ENCODE results near the gene MOG.
"Not testable (repeated sequence)": the region's sequence is repeated elsewhere in the genome, so short reads cannot be mapped to it uniquely, and the experiment has no call there.

The MOG gene

DNA sequence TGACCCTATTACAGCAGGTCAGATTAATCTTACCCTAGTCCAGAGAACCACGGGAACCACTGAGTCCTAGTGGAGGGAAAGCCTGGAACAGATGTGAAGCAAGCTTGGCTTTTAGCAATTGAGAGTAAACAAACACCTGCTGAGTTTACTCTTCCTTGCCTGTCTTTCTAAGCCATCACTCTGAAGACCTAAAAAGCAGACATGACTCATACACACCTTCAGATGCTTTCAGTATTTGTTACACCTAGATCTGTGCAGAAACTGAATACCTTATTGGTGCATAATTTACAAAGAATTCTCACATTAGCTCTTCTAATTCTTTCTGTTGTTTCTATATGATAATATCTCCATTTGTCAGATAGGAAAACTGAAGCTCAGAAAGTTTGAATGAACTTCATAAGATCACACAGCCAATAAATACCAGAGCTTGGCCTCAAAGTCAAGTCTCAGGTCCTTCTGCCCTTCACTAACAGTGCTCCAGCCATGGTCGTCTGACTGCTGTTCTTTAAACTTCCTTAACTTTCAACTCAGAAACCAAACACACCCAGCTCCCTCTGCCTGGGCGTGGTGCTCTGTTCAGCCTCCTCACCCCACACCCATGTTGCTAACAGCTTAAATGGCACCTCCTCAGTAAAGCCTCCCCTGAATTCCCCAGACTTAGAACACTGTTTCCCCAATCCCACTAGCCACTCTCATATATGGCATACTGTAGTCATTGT lies 15.3 kb upstream of the MOG start:
- no peak for FAIRE-seq

DNA sequence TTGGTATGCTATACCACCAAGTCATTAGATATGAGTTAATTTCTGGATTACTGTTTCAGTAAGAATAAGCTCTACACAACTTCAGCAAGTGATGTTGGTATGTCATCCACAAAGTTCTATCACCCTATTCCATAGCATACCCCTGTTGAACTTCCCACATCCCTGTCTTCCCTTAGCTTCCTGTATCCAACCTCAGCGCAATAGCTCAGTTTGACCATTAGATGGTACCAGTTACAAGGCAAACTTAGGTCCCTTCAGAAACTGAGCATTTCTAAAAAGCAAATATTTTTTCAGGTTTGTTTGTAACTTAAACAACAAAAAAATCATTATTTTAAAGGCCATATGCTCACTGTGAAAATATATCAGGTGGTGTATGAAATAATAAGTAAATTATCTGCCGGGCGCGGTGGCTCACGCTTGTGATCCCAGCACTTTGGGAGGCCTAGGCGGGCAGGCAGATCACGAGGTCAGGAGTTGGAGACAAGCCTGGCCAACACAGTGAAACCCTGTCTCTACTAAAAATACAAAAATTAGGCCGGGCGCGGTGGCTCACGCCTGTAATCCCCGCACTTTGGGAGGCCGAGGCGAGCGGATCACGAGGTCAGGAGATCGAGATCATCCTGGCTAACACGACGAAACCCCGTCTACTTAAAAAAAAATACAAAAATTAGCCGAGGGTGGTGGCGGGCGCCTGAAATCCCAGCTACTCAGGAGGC lies 8.8 kb upstream of the MOG start:
- no peak for FAIRE-seq

- peak; percentile 96 for FAIRE-seq
Observed at GRCh38 chr6:29649701-29650673, 6.9 kb upstream of the MOG start.

DNA sequence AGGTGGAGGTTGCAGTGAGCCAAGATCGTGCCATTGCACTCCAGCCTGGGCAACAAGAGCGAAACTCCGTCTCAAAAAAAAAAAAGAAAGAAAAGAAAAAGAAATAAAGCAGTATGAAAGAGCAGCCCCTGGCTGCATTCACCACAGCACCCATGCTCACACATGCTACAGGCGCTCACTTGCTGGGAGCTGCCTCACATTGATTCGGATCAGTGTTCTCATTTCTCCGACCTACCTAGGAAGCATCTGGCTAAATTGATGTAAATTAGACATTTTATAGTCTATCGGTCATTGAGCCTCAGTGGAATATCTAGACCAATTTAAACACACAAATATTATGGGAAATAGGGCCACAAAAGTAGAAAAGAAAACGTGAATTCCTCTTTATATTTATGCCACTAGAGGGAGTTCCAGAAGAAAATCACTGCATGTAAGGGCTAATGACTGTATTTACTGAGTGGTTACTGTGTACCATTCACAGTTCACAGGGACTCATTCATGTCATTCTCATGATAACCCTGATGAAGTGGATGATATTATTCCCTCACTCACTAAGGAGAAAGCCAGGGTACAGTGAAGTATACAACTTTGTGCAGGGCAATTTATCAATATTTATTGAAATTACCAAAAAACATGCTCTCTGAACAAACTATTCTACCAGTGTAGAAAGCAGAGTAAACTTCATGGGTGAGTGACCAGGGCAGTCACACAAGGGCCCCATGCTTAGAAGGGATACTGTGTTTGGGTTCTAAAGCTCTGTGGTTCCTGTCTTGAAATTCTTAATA lies 5.3 kb upstream of the MOG start:
- no peak for FAIRE-seq

GRCh38 chr6:29652198-29652584 lies 4.7 kb upstream of the MOG start:
- no peak for FAIRE-seq

DNA sequence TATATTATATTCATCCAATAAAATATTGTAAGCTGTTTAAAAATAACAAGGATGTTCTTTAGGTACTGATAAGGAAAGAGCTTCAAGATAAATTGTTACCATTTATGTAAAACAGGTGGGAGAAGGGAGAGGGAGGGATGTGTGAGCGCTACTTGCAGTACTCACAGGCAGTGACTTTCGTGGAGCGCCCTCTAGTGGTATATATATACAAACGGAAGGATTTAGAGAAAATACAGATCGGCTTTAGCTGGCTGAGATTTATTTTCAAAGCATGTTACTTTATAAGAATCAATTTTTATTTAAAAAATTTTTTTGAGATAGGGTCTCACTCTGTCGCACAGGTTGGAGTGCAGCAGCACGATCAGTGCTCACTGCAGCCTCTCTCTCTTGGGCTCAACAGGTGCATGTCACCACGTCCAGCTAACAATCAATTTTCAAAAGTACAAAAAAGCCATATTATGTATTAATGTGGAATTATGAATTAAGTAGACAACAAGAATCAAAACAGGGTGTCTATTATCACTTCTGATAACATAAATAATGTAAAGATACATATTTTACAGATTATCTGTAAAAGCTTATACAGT lies 3.3 kb upstream of the MOG start:
- no peak for FAIRE-seq

DNA sequence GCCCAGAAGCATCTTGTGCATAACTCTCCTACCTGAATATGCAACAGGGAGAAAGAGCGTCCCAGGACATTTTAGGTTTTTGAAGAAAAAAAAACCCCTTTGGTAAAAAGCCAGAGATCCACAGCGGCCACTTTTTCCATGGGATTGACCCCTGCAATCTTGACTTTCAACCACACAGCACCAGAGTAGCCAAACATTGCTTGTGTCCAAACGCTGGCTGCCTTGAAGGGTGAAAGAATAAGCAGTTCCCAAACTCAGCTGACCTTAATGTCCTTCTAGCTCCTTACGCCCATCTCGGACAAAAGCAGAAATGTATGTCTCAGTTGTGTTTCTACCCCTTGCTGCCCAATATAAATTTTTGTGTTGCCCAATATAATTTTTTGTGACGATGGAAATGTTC lies 1.2 kb upstream of the MOG start:
- FAIRE-seq = no peak

DNA sequence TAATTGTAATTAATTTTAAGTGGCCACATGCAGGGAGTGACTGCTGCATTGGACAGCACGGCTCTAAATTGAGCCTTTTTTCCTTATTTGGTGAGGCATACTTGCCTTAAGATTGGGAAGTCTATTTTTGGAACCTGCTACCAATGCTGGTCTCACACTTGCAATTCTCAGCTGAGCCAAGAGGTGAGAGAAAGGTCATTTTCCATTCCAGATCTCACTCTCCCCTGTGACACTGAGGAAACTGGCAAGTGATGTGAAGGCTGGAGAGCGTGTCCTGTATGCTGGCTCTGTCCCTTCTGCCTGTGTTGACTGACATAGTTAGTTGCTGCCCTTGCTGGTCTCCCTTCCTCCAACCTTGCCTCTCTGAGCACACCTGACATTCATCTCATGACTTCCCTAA lies 735 bp upstream of the MOG start:
- no peak for FAIRE-seq

DNA sequence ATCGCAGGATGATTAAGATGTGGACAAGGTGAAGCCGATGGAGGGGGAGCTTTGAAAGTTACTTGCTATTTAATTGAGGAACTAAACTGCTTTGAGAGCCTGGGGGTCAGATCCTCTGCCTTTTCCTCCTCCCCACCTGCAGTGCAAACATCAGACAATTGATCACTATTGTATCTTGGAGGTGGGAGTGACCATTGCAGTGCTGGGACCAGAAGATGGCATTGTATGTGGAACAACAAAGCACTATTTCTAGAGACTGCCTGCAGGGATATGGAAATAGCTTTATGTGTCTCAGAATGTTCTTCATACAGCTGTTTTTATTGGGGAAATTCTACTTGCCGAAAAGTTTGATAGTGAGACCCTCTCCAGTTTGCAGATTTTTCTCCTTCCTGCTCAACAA lies 4.2 kb downstream of the MOG start:
- no peak for FAIRE-seq

DNA sequence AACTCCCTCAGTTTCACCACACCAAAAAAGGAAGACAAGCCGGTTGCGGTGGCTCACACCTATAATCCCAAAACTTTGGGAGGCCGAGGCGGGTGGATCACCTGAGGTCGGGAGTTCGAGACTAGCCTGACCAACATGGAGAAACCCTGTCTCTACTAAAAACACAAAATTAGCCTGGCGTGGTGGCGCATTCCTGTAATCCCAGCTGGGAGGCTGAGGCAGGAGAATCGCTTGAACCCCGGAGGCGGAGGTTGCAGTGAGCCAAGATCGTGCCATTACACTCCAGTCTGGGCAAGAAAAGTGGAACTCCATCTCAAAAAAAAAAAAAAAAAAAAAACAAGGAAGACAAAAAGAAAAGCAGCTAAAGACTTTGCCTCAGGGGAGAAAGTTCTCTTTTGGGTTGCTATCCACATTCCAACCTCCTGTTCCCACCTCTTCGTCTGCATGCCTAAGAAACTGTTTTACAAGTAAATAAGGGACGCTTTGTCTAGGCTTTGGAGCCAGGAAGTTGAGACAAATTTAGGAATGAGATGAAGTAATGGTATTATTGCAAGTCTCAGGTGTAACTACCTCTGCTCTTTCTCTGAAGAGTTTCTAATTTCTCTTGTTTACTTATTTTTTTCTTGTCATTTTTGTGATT lies 4.7 kb downstream of the MOG start:
- not testable (repeated sequence) for FAIRE-seq

DNA sequence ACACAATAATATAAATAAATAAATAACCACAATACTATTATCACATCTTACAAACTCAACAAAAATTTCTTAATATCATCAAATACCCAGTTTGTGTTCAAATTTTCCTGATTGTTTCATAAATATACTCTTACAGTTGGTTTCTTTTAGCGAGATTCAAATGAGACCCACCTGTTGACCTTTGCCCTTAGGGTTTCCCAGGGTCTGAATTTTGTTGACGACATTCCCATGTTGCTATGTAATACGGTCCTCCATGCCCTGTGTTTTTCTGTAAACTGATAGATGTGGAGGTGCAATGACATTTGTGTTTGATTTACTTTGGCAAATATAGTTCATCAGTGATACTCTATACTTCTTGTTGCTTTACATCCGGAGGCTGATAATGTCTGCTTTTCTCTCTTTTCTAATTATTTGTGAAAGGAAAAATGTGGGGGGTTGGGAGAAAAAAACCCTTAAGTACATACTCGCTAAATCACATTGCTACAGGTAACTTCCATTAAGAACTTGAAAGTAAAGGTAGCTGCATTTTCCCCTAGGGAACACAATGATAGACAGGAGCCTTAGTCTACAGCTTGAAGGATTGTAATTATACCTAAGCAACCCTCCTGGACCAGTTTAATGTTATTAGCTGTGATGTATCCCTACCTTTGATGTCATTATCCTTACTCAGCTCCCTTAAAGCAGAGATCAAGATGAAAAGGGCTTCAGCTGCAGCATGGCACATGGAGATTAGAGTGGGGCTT lies 6.6 kb downstream of the MOG start:
- no peak for FAIRE-seq

DNA sequence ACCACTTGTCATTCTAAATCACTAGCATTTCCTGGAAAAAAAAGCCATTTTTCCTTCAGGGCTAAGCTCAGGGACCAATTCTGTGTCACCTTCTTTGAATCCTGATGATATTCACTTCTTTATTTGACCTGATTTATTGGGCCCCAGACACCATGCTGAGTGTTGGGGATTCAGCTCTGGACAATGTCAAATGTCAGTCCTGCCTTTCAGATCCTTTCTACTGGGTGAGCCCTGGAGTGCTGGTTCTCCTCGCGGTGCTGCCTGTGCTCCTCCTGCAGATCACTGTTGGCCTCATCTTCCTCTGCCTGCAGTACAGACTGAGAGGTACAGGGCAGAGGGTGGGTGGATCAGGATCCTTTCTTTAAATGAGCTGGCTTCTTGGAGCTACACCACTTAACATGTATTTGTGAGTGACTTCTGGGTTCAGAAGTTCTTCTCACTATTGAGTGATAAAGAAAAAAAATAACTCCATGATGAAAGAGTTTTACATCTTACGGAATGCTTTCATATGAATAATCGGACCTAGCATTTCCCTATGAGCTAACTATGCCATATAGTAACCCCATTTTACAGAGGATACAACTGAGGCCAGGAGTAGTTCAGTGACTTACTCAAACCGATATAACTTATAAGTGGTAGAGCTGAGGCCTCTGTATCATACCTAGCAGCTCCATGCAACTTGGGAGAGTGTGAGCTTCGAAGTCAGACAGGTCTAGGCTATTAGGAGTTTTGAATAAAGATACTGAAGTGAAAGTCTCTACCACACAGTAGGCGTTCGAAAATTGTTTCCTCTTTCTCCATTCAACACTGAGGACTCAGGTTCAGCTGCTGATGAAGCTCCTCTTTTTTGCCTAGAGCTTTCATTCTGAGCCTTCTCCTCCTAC lies 9.3 kb downstream of the MOG start:
- FAIRE-seq = no peak

- no peak for FAIRE-seq
Observed at GRCh38 chr6:29666826-29667130, 9.9 kb downstream of the MOG start.

DNA sequence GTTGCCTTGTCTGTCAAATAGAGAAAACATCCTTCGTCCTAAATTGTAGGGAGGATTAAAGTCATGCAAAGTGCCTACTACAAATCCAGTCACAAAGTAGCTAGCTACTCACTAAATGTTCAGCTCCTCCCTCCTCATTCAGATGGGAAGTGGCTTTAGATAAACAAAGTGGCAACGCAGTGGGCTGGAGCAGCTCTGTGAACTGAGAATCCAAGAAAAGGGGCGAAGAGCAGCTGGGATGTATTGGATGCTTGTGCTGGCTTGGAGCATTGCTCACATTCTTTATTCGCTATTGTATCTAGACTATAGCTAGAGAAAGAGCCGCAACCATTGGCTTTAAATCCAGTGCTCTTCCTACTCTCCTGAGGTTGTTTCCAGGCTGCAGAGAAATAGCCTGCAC lies 10.3 kb downstream of the MOG start:
- FAIRE-seq = no peak

- FAIRE-seq = no peak
Observed at GRCh38 chr6:29671026-29671425, 14.1 kb downstream of the MOG start.

DNA sequence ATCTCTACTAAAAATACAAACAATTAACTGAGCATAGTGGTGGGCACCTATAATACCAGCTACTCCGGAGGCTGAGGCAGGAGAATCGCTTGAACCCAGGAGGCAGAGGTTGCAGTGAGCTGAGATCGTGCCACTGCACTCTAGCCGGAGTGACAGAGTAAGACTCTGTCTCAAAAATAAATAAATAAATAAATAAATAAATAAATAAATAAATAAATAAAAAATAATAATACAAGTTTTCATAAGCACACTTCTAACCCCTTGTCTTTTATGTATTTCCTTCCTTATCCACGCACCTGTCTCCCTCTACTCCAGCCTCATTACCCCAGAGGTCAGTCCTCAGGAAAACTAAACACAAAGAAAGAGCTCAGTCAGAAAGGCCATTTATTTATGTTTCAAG lies 15.2 kb downstream of the MOG start:
- FAIRE-seq = not testable (repeated sequence)

DNA sequence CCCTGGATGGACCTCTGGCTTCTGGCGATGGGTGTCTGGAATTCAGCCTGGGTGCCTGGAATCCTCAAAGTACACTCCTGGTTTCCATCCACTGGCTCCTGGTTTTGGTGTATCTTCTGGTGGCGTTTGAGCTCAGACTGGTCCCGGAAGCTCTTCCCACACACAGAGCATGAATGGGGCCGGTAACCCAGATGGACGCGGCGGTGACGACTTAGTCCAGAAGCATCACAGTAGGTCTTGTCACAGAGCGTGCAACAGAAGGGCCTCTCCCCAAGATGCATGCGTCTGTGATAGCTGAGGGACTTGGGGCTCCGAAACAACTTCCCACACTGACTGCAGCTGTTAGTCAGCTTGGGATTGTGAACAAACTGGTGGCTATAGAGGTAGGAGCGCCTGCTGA lies 16.3 kb downstream of the MOG start:
- no peak for FAIRE-seq

DNA sequence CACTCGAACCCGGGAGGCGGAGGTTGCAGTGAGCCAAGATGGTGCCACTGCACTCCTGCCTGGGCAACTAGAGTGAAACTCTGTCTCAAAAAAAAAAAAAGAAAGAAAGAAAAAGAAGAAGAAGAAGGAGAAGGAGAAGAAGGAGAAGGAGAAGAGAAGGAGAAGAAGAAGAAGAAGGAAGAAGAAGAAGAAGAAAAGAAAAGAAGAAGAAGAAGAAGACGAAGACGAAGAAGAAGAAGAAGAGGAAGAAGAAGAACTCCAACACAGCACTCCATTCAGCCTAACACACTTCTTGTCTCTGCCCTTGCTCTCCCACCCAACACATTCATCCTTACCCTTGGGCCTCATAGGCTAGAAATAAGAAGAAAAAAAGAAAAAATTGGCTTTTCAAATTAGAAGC lies 17.1 kb downstream of the MOG start:
- FAIRE-seq = no peak

DNA sequence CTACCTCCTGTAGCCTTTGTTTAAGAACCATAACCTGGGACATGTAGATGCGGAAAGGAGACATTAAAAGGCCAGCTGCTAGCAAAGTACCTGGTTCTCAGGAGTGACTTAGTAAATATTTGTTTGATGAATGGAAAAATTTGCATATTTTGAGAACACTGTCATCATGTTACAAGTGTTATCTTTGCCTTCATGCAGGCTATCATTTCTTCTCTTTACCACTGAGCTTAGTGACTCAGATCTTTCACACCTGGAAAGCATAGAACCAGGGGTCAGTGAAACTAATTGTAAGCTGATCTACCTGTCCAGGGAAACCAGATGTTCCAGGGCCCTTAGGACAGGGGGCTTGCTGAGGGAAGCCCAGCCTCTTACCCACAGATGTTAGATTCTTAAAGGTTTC lies 18.7 kb downstream of the MOG start:
- FAIRE-seq = no peak

DNA sequence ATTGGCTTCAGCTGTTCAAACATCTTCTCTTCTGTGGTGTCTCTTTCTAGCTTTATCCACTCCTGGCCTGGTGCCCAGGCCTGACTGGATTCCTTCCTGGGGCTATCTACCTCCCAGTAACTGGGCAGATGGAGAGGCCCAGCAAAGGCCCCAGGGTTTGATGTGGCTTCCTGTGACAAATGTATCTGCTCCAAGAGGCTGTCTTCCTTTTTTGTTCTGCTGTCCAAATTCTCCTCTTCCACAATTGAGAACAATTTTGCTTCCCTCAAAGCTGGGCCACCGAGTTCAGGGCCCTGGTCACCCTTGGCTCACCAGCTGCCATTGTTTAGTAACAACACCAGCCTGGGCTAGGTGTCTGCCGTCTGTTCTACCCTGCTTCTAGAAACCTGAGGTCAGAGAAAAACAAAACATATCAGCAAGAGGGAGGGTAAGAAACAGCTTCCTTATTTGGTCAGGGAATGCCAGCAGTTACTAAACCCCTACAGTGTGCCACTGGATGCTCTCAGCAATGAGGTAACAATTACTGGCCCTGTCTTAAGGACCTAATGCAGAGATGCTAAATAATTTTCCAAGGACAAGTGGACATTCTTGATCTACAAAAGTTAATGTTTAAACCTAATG lies 20.2 kb downstream of the MOG start:
- FAIRE-seq = no peak
